Ishikawa (cell line): ENCODE results near the gene GRB7.

ENCODE experiments used
- CEBPB ChIP-seq: IDR thresholded peaks from 2 replicates; pipeline ENCODE4 v1.6.1; 2012
- CREB1 ChIP-seq: IDR thresholded peaks from 2 replicates; pipeline ENCODE4 v1.6.1; 2012; ENCODE audit warnings: low read depth
- EGR1 ChIP-seq: IDR thresholded peaks from 2 replicates; pipeline ENCODE4 v1.6.1; 2012
- EP300 ChIP-seq: IDR thresholded peaks from 2 replicates; pipeline ENCODE4 v1.6.1; 2012; ENCODE audit warnings: borderline replicate concordance
- NFIC ChIP-seq: IDR thresholded peaks from 2 replicates; pipeline ENCODE4 v1.6.1; 2012
- RAD21 ChIP-seq: IDR thresholded peaks from 2 replicates; pipeline ENCODE4 v1.6.1; 2012; ENCODE audit warnings: low read depth
- TCF12 ChIP-seq: IDR thresholded peaks from 2 replicates; pipeline ENCODE4 v1.6.1; 2012; ENCODE audit warnings: low read depth
- TEAD4 ChIP-seq: IDR thresholded peaks from 2 replicates; pipeline ENCODE4 v1.6.1; 2012
- YY1 ChIP-seq: IDR thresholded peaks from 2 replicates; pipeline ENCODE4 v1.6.1; 2012; ENCODE audit warnings: low read depth
- TF ChIP-seq, protein P1 (sequence below): IDR thresholded peaks from 2 replicates; pipeline ENCODE4 v1.6.1; 2012
- TF ChIP-seq, protein P2 (sequence below): IDR thresholded peaks from 2 replicates; pipeline ENCODE4 v1.6.1; 2012; ENCODE audit warnings: low read depth, mild to moderate bottlenecking
- TF ChIP-seq, protein P3 (sequence below): IDR thresholded peaks from 2 replicates; pipeline ENCODE4 v1.6.1; 2012

DNA sequence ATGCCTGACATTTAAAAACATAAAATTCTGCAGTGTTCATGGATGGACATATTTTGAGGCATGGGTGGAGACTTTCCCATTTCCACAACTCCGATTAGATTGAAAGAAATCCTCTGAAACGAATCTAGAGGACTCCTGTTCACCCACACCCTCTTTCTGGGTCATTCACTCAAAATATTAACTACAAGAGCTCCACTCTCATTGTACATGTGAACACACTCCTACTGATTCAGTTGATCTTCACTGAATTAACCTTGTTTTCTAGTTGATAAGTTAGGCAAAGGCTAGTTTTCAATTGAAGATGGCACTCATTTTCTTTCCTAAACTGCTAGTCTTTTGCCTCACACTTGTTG is 44.1 kb downstream of the GRB7 start:
- TF ChIP-seq CEBPB (no peak), RAD21 (no peak), YY1 (no peak), EP300 (no peak), TEAD4 (no peak), CREB1 (no peak), TCF12 (no peak), EGR1 (no peak), NFIC (no peak)
- TF ChIP-seq, protein P1, sequence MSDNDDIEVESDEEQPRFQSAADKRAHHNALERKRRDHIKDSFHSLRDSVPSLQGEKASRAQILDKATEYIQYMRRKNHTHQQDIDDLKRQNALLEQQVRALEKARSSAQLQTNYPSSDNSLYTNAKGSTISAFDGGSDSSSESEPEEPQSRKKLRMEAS = no peak
- TF ChIP-seq, protein P2, sequence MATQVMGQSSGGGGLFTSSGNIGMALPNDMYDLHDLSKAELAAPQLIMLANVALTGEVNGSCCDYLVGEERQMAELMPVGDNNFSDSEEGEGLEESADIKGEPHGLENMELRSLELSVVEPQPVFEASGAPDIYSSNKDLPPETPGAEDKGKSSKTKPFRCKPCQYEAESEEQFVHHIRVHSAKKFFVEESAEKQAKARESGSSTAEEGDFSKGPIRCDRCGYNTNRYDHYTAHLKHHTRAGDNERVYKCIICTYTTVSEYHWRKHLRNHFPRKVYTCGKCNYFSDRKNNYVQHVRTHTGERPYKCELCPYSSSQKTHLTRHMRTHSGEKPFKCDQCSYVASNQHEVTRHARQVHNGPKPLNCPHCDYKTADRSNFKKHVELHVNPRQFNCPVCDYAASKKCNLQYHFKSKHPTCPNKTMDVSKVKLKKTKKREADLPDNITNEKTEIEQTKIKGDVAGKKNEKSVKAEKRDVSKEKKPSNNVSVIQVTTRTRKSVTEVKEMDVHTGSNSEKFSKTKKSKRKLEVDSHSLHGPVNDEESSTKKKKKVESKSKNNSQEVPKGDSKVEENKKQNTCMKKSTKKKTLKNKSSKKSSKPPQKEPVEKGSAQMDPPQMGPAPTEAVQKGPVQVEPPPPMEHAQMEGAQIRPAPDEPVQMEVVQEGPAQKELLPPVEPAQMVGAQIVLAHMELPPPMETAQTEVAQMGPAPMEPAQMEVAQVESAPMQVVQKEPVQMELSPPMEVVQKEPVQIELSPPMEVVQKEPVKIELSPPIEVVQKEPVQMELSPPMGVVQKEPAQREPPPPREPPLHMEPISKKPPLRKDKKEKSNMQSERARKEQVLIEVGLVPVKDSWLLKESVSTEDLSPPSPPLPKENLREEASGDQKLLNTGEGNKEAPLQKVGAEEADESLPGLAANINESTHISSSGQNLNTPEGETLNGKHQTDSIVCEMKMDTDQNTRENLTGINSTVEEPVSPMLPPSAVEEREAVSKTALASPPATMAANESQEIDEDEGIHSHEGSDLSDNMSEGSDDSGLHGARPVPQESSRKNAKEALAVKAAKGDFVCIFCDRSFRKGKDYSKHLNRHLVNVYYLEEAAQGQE = no peak
- TF ChIP-seq, protein P3, sequence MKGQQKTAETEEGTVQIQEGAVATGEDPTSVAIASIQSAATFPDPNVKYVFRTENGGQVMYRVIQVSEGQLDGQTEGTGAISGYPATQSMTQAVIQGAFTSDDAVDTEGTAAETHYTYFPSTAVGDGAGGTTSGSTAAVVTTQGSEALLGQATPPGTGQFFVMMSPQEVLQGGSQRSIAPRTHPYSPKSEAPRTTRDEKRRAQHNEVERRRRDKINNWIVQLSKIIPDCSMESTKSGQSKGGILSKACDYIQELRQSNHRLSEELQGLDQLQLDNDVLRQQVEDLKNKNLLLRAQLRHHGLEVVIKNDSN = no peak
